HG02763 (cell line): Measurements from ENCODE around the gene SLC39A11.
"Not testable (repeated sequence)": the region's sequence is repeated elsewhere in the genome, so short reads cannot be mapped to it uniquely, and the experiment has no call there.

Experiments
- ATAC-seq: cut with Tn5 transposase; IDR thresholded peaks from one replicate; pipeline ENCODE4 v1.9.1; 2021; ENCODE audit warnings: mild to moderate bottlenecking, moderate library complexity; ENCODE audit not compliant: unreplicated experiment

SLC39A11 gene

GRCh38 chr17:72642720-72643119 is 449.8 kb downstream of the SLC39A11 start:
- no peak for ATAC-seq

DNA sequence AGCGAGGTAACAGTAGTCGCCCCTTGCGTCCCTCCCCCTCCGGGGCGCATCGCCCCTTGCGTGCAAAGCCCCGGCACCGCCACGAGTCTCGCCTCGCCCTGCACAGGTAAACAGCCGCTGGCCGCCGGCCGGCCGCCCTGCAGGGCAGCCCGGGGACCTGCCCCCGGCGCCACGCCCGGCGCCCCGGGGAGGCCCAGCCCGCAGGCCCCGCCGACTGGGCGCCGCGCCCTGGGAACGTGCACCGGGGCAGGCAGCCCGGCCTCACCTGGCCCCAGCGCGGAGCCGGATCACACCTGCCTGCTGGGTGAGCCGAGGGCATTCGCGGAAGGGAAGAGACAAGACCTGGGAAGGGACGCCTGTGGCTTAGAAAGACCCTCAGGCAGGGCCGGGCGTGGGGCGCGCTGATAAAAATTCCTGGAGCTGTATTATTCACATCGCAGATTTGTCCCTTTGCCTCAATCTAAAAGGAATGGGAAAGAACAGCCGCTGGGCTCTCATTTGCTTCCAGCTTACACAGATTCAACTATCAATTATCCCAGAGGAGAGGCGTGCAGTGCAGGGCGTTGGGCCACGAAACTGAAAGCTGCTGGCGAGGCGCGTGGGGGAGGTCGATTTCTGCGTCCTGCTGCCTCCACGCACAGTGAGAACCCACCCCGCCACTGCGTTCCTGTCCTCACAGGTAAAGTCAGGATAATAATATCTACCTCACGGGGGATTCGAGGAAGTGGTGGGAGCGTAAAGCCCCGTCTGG is 451.9 kb downstream of the SLC39A11 start:
- ATAC-seq = no peak

DNA sequence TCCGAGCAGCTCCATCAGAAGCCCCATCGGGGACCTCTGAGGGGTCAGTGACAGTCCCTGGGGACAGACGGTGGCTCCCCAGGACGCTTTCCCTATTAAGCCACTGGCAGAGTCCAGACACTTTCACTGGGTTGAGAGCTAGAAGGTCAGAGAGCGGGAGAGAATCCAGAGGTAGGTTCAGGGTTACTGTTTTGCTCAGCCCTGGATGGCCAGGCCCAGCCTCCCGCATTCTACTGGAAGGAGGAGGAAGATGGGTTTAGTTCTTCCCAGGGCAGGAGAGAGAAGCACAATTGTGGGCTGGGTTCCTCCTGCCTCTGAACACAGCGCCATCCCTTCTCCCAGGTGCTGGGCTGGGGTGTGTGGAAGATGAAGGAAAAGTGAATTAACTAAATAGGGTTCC is 452.8 kb downstream of the SLC39A11 start:
- ATAC-seq = no peak

DNA sequence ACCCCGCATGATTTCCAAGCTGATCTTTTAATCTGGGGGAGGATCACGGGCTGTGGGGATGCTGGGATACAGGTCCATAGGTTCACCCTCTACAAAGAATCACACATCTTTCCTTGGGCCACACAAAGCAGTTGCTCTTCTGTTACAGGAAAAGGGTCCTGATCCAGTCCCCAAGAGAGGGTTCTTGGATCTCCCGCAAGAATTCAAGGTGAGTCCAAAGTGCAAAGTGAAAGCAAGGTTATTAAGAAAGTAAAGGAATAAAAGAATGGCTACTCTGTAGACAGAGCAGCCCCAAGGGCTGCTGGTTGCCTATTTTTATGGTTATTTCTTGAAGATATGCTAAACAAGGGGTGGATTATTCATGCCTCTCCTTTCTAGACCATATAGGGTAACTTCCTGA is 453.6 kb downstream of the SLC39A11 start:
- ATAC-seq = not testable (repeated sequence)

DNA sequence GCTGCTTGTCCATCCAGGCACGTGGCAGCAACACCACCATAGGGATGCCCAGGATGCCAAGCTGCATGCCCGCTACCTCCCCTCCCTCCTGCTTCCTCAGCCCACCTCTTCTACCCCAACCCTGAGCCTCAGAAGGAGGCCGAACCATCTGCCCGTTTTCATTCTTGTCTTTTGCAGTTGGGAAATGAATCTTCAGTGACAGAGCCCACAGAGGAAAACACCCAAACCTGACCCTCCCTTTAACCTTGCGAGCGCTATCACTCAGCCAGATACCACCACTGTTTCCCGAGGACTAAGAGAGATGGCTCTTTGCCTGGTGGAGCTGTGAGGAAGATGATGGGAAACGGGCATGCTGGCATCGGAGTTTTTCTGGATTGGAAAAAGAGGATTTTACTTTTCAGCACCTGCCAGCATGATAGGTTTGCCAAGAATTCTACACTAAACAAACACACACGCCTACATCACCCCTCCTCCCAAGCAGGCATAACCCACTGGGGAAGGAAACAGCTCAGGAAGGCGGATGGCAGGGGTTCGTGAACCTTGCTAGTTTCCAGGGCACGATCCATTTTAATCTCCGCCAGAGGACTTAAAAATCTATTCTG is 457.4 kb downstream of the SLC39A11 start:
- no peak for ATAC-seq

DNA sequence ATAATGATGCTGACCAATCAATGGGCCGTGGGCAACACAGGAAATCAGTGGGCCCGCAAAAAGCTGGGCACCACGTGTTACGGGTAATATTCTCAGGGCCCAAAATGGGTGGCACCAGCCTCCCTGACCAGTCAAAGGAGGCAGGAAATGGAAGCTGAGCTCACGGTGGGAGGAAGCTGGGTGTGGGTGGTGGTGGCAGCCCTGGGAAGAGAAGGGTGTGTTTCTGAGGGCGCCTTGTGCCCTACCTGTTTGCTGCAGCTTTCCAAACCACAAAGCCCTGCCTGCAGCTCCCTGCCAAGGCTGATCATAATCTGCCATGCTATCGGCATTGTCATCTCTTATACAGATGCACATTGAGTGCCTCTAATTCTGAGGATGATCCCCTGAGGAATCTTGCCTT is 457.9 kb downstream of the SLC39A11 start:
- ATAC-seq = no peak

DNA sequence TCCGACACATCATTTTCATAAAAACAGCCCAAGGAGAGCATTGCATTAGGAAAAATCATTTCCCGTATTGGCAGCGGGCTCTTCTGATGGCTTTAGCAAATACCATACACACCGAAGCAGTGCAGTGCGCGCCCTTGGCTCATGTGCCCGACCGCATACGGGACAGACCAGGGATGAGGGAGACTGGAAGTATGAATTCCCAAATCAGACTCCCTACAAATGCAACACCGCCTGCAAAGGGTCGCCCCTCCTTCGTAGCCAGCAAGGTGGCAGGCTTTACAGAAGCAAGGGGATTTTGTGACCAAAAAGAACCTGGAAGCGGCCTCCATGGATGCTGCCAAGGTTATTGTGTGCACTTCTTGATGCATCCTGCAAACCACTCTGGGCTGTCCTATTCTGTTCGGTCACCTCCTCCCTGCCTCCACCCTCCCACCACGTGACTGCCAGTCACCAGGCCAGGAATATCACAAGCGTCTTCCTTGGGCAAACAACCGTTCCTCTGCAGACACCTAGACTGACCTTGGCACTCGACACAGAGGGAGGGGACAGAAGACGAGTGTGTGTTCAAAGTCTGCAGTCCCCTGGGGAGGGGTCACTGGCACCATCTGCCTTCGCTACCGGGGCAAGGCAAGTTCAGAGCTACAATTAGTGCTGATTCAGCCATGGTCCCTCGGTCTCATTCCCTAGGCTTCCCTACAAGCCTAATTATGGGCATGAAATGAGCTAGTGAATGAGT is 460.4 kb downstream of the SLC39A11 start:
- no peak for ATAC-seq

DNA sequence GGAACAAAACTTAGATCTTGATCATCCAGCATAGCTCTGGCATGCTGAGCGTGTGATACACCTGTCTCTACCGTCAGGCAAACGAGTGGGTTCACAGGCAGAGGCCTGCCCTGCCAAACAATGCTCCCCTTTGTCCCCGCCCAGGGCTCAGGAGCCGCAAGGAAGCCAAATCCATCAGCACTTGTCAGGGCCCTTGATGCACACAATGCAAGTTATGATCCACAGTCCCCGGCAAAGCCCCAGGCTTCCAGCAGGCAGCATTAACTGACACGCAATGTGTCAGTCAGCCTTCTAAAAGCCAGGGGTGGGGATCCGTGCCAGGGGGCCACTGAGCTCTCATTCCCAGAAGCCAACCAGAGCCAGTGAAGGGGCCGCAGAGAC is 460.9 kb downstream of the SLC39A11 start:
- no peak for ATAC-seq

- ATAC-seq = no peak
Measured at GRCh38 chr17:72624652-72625051, 467.8 kb downstream of the SLC39A11 start.

DNA sequence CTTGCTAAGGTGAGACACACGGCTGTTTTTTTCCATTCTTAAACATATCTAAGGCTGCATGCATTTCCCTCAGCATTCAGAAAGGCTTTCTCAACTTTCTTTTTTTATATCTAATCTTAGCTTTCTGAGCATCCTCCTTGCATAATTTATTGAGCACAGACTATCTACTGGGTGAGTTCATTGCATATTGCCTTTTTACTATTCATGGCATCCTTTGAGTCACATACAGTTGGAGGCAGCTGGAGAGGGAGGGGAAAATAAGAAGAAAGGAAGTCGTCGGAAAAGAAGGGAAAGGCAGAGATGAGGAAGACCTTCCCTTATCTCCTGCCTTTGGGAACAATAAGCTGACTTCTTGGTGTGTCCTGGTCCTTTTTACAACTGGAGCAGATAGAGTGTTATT is 468.3 kb downstream of the SLC39A11 start:
- ATAC-seq = no peak

- no peak for ATAC-seq
Measured at GRCh38 chr17:72622661-72623433, 469.6 kb downstream of the SLC39A11 start.

DNA sequence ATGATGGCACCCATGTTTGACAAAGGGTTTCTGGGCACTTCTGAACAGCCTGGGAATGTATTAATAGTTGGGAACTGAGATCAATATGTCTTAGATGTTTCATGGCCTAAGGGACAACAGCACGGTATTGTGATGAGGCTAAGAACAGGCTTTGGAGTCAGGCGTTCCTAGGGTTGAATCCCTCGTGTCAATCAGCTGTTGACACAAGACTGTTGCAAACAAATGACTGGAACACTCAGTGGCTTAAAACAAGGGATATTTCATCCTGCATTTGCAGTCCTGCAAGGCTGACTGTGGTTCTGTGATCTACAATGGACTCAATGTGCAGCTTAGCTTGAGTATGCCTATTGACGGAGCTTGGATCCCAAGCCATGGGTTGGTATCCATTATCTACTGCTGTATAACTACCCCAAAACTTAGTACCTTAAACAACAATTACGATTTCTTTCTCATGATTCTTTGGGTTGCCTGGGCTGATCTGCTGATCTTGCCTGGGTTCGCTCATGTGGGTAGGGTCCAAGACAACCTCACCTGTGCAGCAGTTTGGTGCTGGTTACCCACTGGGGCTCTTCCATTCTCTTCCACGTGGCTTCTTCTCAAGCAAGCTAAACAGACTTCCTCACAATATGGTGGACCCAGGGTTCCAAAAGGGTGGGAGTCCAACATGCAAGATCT is 472.4 kb downstream of the SLC39A11 start:
- no peak for ATAC-seq

DNA sequence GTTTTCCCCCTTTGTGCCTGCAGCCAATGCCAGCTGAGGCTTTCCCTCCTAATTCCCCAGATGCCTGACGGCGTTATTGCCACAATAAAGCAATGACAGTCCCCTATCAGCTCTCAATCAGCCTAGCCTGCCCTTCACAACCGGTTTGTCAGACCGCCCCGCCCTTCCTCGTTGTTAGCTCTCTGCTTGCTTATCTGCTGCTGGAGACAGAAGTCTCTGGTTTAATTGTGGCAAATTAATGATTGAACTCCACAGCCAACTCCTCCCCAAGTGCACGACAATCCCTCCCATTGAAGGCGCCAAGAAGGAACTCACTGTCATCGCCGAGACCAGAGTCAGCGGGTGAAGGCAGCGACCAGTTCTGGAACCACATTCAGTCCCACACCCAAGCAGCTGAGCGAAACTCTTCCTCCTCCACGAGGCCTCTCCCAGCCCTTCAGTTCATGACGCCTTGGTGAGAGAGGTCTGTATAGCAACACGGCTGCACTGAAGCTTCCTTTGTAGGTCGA is 474.4 kb downstream of the SLC39A11 start:
- no peak for ATAC-seq

GRCh38 chr17:72617557-72617956 is 474.9 kb downstream of the SLC39A11 start:
- ATAC-seq = no peak

DNA sequence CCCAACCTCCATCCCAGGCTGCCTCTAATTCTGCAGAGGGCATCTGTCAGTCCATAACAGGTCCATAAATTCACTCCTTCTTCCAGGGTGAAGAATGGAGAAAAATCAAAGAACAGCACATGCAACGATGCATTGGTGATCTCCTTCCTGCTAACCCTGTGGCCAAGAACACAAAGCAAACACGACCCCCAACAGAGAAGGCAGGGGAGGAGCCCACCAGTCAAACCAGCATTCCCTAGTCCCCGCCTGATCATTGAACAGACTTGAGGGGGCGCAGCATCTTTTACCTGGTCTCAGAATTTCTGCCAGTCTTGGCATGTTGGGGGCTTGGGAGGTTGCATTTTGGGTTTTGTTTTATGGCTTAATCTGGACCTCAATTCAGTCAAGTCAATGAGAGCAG is 476.0 kb downstream of the SLC39A11 start:
- no peak for ATAC-seq

DNA sequence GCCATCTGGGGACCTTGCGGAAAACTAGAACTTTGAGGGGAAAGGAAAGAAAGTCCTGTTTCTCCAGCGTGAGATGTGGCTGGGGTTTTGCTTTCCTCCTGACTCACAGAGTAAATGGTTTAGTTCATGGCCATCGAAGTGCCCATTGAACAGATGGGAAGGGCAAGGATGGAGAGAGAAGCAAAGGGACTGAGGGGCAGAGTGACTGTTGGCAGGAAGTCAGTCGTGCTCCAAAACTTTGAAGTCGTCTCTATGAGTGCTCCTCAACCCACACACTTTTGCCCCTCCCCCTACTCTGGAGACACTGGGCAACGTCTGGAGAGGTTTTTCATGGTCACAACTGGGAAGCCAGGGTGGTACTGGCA is 476.9 kb downstream of the SLC39A11 start:
- ATAC-seq = no peak

- peak; percentile 42 for ATAC-seq
Measured at GRCh38 chr17:72614871-72615626, 477.4 kb downstream of the SLC39A11 start.

- no peak for ATAC-seq
Measured at GRCh38 chr17:72614476-72614870, 478.0 kb downstream of the SLC39A11 start.

- ATAC-seq = no peak
Measured at GRCh38 chr17:72613806-72614292, 478.6 kb downstream of the SLC39A11 start.

DNA sequence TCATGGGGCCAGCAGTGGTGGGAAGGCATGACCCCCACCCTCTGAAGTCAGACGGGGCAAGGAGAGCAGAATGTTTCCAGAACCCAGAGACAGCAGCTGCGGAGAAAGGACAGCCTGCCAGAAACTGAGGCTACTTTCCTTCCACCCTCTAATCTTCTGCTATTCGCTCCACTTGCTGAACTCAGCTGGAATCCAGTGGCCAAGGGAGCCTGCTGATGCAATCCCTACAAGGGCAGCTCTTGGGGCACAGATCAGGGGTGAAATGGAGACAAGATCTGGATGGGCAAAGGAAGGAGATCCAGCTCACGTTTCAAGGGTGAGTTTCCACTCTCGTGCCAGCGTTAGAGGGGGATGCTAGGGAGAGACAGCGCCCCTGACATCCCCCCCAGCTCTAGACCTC is 479.1 kb downstream of the SLC39A11 start:
- no peak for ATAC-seq
